DMS 273 treated with DMSO at 0.1 percent for 48 hours (cell line): ENCODE data around the gene ZNF200.
A peak's percentile ranks its signal among the peaks of the same experiment; 100 is the strongest.

Experiments
- DNase-seq: peaks from one replicate; lab custom pipeline; 2025; lab: John Stamatoyannopoulos, UW

ZNF200 gene

GRCh38 chr16:3175157-3176093, 59.5 kb downstream of the ZNF200 start:
- DNase-seq = peak; percentile 75

- no peak for DNase-seq
These were observed 60.3 kb downstream of the ZNF200 start for GRCh38 chr16:3174618-3175148.

GRCh38 chr16:3173892-3174617, 60.9 kb downstream of the ZNF200 start:
- peak; percentile 40 for DNase-seq
